K562 (cell line): ENCODE results near the gene MRPL9. TPM values are rescaled to one million over a fixed set of nuclear protein-coding genes. Genes with fewer than 3 reads are reported as not detected.
A peak's percentile ranks its signal among the peaks of the same experiment; 100 is the strongest.

Source experiments
- CC2D1A ChIP-seq: fragments of 450-650 bp; IDR thresholded peaks from 2 replicates; pipeline ENCODE4 v1.6.1; 2017; ENCODE audit warnings: mild to moderate bottlenecking
- DPF2 ChIP-seq: fragments of 450-650 bp; IDR thresholded peaks from 2 replicates; pipeline ENCODE4 v1.6.1; 2016
- EGR1 ChIP-seq: fragments of 450-650 bp; conservative IDR thresholded peaks from 2 replicates; pipeline ENCODE4 v1.6.1; 2017; ENCODE audit warnings: mild to moderate bottlenecking
- PML ChIP-seq: IDR thresholded peaks from 2 replicates; pipeline ENCODE4 v1.6.1; 2012; ENCODE audit warnings: low read length, inconsistent platforms
- RCOR1 ChIP-seq, 2 experiments: IDR thresholded peaks; 2 replicates each; pipeline ENCODE4 v1.6.1; 2012; ENCODE audit warnings: low read depth in 2 of 2, low read length in 2 of 2, borderline replicate concordance in 1 of 2, improper control_type of control experiment in 1 of 2
- TOE1 ChIP-seq, 2 experiments: fragments of 450-650 bp in 1 of 2; sonication (generic) in 1 of 2; formaldehyde crosslinking in 1 of 2; IDR thresholded peaks; 2 replicates each; pipeline versions ENCODE4 v1.7.1 to v1.8.0; 2016 to 2022; ENCODE audit warnings: borderline replicate concordance in 2 of 2, mild to moderate bottlenecking in 2 of 2, antibody characterized with exemption in 1 of 2, inconsistent platforms in 1 of 2, low read depth in 1 of 2, missing genetic modification reagents in 1 of 2, moderate library complexity in 1 of 2
- ZNF263 ChIP-seq: sonication (generic); formaldehyde crosslinking; IDR thresholded peaks from 2 replicates; pipeline ENCODE4 v1.8.0; 2022; ENCODE audit warnings: mild to moderate bottlenecking, missing genetic modification reagents, borderline replicate concordance
- polyA plus RNA-seq, 8 experiments: library from polyadenylated mRNA; depleted of rRNA in 4 of 8; stranded (reverse) in 5 of 8; unstranded in 3 of 8; fragments of >200 nt; fragmentation: Nextera tagmentation in 2 of 8; fragmentation: Illumina TruSeq in 1 of 8; extraction: Ambion mirVana in 2 of 8; extraction: Trizol in 1 of 8; gene quantifications; 2 replicates each; pipeline versions ENCODE4 v1.2.1 to v1.2.3, GENCODE V29; 2011 to 2014; ENCODE audit warnings: inconsistent platforms in 1 of 8, missing spikeins in 1 of 8
- total RNA-seq, 7 experiments: library from RNA; depleted of rRNA in 6 of 7; stranded (reverse); fragments of >200 nt in 6 of 7; fragmentation: Illumina TruSeq in 2 of 7; extraction: Trizol in 2 of 7; gene quantifications; 2 replicates each; pipeline versions ENCODE4 v1.2.1 to v1.2.3, GENCODE V29; 2011 to 2021; ENCODE audit warnings: low replicate concordance in 1 of 7
- TF ChIP-seq, protein P1 (sequence below): fragments of 450-650 bp; formaldehyde crosslinking; IDR thresholded peaks from 2 replicates; pipeline ENCODE4 v1.4.0; 2020; ENCODE audit warnings: mild to moderate bottlenecking, moderate library complexity
- TF ChIP-seq, protein P2 (sequence below): fragments of 450-650 bp; IDR thresholded peaks from 2 replicates; pipeline ENCODE4 v1.6.1; 2016; ENCODE audit warnings: mild to moderate bottlenecking
- TF ChIP-seq, protein P3 (sequence below), 2 experiments: fragments of 450-650 bp; formaldehyde crosslinking in 1 of 2; IDR thresholded peaks; 2 replicates each; pipeline versions ENCODE4 v1.4.0 to v1.6.1; 2014 to 2020; ENCODE audit warnings: mild to moderate bottlenecking in 2 of 2, borderline replicate concordance in 1 of 2, low read depth in 1 of 2
- TF ChIP-seq, protein P4 (sequence below): fragments of 200-800 bp; sonication (Bioruptor generic); IDR thresholded peaks from 2 replicates; pipeline ENCODE4 v1.6.1; 2017; ENCODE audit warnings: missing genetic modification characterization, missing compliant biosample characterization

MRPL9 gene
- total and polyA plus RNA-seq, 9 of the 15 experiments (the other 6 are each of a cell fraction or from before 2014, with no cell fraction given), result 38.0 to 162 (median 111) TPM

DNA sequence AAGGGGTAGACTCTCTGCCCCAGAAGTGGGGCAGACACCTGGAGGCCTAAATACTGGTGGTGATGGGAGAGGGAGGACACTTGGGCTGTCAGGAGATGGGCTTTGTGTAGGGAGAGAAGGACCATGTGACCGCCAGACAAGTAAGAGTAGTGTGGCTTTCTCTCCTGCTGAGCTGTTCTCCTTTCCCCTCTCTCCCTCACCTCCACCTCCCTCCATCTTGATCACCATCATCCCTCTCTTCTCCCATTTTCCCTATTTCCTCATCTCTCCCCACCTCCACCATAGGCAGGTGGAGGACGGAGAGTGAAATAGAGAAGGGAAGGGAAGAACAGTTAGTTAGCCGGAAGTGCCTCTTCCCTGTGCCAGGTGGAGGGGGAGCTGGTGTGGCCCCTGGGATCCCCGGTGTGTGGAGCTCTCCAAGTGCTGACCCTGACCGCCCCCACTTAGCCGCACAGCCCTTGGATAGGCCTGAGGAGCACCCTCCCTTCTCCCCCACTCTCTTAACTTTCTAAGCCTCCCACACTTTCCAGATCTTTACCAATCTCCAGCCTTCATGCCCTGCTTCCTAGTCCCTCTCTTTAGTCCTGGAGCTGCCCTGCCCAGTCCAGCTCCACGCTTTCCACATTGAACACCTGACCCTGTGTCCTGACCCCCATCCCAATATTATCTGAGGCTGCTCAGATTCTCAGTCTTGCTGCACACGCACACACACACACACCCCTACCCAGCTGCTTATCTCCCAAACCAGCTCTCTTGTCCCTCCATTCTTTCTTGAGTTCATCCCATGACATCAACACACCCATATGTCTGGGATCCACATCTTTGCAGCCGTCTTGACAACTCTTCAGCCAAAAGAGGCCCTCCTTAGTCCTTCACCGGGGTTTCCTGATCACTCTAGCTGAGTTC is 48.2 kb downstream of the MRPL9 start (continued):
- TF ChIP-seq, protein P1, sequence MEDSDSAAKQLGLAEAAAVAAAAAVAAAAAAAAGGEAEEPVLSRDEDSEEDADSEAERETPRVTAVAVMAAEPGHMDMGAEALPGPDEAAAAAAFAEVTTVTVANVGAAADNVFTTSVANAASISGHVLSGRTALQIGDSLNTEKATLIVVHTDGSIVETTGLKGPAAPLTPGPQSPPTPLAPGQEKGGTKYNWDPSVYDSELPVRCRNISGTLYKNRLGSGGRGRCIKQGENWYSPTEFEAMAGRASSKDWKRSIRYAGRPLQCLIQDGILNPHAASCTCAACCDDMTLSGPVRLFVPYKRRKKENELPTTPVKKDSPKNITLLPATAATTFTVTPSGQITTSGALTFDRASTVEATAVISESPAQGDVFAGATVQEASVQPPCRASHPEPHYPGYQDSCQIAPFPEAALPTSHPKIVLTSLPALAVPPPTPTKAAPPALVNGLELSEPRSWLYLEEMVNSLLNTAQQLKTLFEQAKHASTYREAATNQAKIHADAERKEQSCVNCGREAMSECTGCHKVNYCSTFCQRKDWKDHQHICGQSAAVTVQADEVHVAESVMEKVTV (CRISPR knock-in tag), result no peak
- TF ChIP-seq, protein P2, sequence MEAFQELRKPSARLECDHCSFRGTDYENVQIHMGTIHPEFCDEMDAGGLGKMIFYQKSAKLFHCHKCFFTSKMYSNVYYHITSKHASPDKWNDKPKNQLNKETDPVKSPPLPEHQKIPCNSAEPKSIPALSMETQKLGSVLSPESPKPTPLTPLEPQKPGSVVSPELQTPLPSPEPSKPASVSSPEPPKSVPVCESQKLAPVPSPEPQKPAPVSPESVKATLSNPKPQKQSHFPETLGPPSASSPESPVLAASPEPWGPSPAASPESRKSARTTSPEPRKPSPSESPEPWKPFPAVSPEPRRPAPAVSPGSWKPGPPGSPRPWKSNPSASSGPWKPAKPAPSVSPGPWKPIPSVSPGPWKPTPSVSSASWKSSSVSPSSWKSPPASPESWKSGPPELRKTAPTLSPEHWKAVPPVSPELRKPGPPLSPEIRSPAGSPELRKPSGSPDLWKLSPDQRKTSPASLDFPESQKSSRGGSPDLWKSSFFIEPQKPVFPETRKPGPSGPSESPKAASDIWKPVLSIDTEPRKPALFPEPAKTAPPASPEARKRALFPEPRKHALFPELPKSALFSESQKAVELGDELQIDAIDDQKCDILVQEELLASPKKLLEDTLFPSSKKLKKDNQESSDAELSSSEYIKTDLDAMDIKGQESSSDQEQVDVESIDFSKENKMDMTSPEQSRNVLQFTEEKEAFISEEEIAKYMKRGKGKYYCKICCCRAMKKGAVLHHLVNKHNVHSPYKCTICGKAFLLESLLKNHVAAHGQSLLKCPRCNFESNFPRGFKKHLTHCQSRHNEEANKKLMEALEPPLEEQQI, result peak; percentile 81
- TF ChIP-seq EGR1 (peak; percentile 50), ZNF263 (CRISPR knock-in tag) (peak; percentile 90), TOE1 (IDR thresholded peaks at IDR 0.05; ENCODE audit: borderline replicate concordance) (peak; percentile 57; the same call in 1 of the 2 replicates), TOE1 (CRISPR knock-in tag; IDR thresholded peaks at IDR 0.05; ENCODE audit: borderline replicate concordance, low read depth) (no peak), PML (peak; percentile 47; the same call in 1 of the 2 replicates), DPF2 (peak; percentile 87), RCOR1 (IDR thresholded peaks at IDR 0.05; ENCODE audit: borderline replicate concordance in 1 of 2, low read depth in 2 of 2, low read length in 2 of 2) (peak; percentile 65 to 84), CC2D1A (peak; percentile 75; the same call in 1 of the 2 replicates)
- TF ChIP-seq, protein P3, sequence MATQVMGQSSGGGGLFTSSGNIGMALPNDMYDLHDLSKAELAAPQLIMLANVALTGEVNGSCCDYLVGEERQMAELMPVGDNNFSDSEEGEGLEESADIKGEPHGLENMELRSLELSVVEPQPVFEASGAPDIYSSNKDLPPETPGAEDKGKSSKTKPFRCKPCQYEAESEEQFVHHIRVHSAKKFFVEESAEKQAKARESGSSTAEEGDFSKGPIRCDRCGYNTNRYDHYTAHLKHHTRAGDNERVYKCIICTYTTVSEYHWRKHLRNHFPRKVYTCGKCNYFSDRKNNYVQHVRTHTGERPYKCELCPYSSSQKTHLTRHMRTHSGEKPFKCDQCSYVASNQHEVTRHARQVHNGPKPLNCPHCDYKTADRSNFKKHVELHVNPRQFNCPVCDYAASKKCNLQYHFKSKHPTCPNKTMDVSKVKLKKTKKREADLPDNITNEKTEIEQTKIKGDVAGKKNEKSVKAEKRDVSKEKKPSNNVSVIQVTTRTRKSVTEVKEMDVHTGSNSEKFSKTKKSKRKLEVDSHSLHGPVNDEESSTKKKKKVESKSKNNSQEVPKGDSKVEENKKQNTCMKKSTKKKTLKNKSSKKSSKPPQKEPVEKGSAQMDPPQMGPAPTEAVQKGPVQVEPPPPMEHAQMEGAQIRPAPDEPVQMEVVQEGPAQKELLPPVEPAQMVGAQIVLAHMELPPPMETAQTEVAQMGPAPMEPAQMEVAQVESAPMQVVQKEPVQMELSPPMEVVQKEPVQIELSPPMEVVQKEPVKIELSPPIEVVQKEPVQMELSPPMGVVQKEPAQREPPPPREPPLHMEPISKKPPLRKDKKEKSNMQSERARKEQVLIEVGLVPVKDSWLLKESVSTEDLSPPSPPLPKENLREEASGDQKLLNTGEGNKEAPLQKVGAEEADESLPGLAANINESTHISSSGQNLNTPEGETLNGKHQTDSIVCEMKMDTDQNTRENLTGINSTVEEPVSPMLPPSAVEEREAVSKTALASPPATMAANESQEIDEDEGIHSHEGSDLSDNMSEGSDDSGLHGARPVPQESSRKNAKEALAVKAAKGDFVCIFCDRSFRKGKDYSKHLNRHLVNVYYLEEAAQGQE (IDR thresholded peaks at IDR 0.05; ENCODE audit: borderline replicate concordance), result peak; percentile 83
- TF ChIP-seq, protein P3 (CRISPR knock-in tag; IDR thresholded peaks at IDR 0.05; ENCODE audit: low read depth), result peak; percentile 38; the same call in 1 of the 2 replicates
- TF ChIP-seq, protein P4, sequence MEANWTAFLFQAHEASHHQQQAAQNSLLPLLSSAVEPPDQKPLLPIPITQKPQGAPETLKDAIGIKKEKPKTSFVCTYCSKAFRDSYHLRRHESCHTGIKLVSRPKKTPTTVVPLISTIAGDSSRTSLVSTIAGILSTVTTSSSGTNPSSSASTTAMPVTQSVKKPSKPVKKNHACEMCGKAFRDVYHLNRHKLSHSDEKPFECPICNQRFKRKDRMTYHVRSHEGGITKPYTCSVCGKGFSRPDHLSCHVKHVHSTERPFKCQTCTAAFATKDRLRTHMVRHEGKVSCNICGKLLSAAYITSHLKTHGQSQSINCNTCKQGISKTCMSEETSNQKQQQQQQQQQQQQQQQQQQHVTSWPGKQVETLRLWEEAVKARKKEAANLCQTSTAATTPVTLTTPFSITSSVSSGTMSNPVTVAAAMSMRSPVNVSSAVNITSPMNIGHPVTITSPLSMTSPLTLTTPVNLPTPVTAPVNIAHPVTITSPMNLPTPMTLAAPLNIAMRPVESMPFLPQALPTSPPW (CRISPR knock-in tag), result peak; percentile 63
